RKO (cell line): ENCODE results near the gene SORBS2.
A peak's percentile ranks its signal among the peaks of the same experiment; 100 is the strongest.
"Not testable (repeated sequence)": the region's sequence is repeated elsewhere in the genome, so short reads cannot be mapped to it uniquely, and the experiment has no call there.

Experiments
- DNase-seq: peaks from one replicate; pipeline ENCODE4 v3.0.0-alpha.2; 2016; ENCODE audit warnings: low spot score

SORBS2 gene

GRCh38 chr4:185811509-185812364 lies at the start of gene SORBS2:
TSS of gene SORBS2 (minus strand) at chr4:185812194. CDS start at chr4:185690571, 121,623 bp downstream.
- DNase-seq = no peak

GRCh38 chr4:185859111-185859510 lies 47.1 kb upstream of the SORBS2 start:
- no peak for DNase-seq

- not testable (repeated sequence) for DNase-seq
Observed at GRCh38 chr4:185857561-185857960, 45.6 kb upstream of the SORBS2 start.

- no peak for DNase-seq
Observed at GRCh38 chr4:185853841-185854240, 41.8 kb upstream of the SORBS2 start.

- no peak for DNase-seq
Observed at GRCh38 chr4:185852961-185853360, 41.0 kb upstream of the SORBS2 start.

GRCh38 chr4:185849664-185850550 lies 37.9 kb upstream of the SORBS2 start:
- no peak for DNase-seq

- no peak for DNase-seq
Observed at GRCh38 chr4:185847352-185848097, 35.5 kb upstream of the SORBS2 start.

GRCh38 chr4:185846505-185847150 lies 34.6 kb upstream of the SORBS2 start:
- DNase-seq = no peak

- no peak for DNase-seq
Observed at GRCh38 chr4:185845966-185846365, 34.0 kb upstream of the SORBS2 start.

GRCh38 chr4:185841451-185841850 lies 29.5 kb upstream of the SORBS2 start:
- DNase-seq = no peak

- no peak for DNase-seq
Observed at GRCh38 chr4:185840953-185841352, 29.0 kb upstream of the SORBS2 start.

- no peak for DNase-seq
Observed at GRCh38 chr4:185840201-185840600, 28.2 kb upstream of the SORBS2 start.

GRCh38 chr4:185839770-185840169 lies 27.8 kb upstream of the SORBS2 start:
- DNase-seq = no peak

- peak; percentile 85 for DNase-seq
Observed at GRCh38 chr4:185839194-185839712, 27.3 kb upstream of the SORBS2 start.

- no peak for DNase-seq
Observed at GRCh38 chr4:185838514-185839193, 26.7 kb upstream of the SORBS2 start.

GRCh38 chr4:185838104-185838452 lies 26.1 kb upstream of the SORBS2 start:
- DNase-seq = no peak

- no peak for DNase-seq
Observed at GRCh38 chr4:185837415-185838103, 25.6 kb upstream of the SORBS2 start.

- no peak for DNase-seq
Observed at GRCh38 chr4:185836241-185837084, 24.5 kb upstream of the SORBS2 start.

- no peak for DNase-seq
Observed at GRCh38 chr4:185835814-185836213, 23.8 kb upstream of the SORBS2 start.
